Natural killer cell (primary cell): ENCODE data around the gene SLX9. TPM values are rescaled to one million over a fixed set of nuclear protein-coding genes. Genes with fewer than 3 reads are reported as not detected.

Experiments used
- ATAC-seq, 3 donors: fragments of 150-1000 bp in 2 of 3; fragments of 200-7000 bp in 1 of 3; cut with Tn5 transposase; 1 replicate in 1 of 3; 2 replicates in 2 of 3; pipeline ENCODE4 v1.10.0; 2021; ENCODE audit warnings: mild to moderate bottlenecking in 2 of 3, moderate library complexity in 2 of 3
- DNase-seq, 2 donors: peaks; one replicate each; pipeline versions ENCODE4 v3.0.0 to v3.0.0-alpha.2; 2013 to 2021; ENCODE audit warnings: mixed read lengths in 1 of 2
- H3K27ac ChIP-seq: one replicate; pipeline ENCODE4 v1.5.1; 2013; ENCODE audit warnings: mild to moderate bottlenecking, low read length
- H3K27me3 ChIP-seq: one replicate; pipeline ENCODE4 v1.6.1; 2013; ENCODE audit warnings: low read length; ENCODE audit not compliant: control insufficient read depth, insufficient read depth
- H3K36me3 ChIP-seq: one replicate; pipeline ENCODE4 v1.6.1; 2013; ENCODE audit warnings: low read length; ENCODE audit not compliant: control insufficient read depth, insufficient read depth
- H3K4me1 ChIP-seq: one replicate; pipeline ENCODE4 v1.6.1; 2013; ENCODE audit warnings: low read length; ENCODE audit not compliant: control insufficient read depth, insufficient read depth
- H3K4me3 ChIP-seq: one replicate; pipeline ENCODE4 v1.5.1; 2013; ENCODE audit warnings: low read length
- H3K9me3 ChIP-seq: one replicate; pipeline ENCODE4 v1.6.1; 2013; ENCODE audit warnings: low read length; ENCODE audit not compliant: control insufficient read depth, insufficient read depth
- H3K27ac Mint-ChIP-seq, 2 donors: one replicate each; pipeline ENCODE4 v1.8.0; 2022; ENCODE audit warnings: mild to moderate bottlenecking in 2 of 2, mixed read lengths in 2 of 2, moderate library complexity in 1 of 2
- H3K27me3 Mint-ChIP-seq, 2 donors: one replicate each; pipeline ENCODE4 v1.8.0; 2022; ENCODE audit warnings: low read depth in 2 of 2, mixed read lengths in 2 of 2
- H3K36me3 Mint-ChIP-seq: one replicate; pipeline ENCODE4 v1.8.0; 2022; ENCODE audit warnings: mixed read lengths
- H3K4me1 Mint-ChIP-seq, 2 donors: one replicate each; pipeline ENCODE4 v1.8.0; 2022; ENCODE audit warnings: mixed read lengths in 2 of 2
- H3K4me3 Mint-ChIP-seq: one replicate; pipeline ENCODE4 v1.8.0; 2022; ENCODE audit warnings: mild to moderate bottlenecking, moderate library complexity, mixed read lengths
- H3K9me3 Mint-ChIP-seq, 2 donors: one replicate each; pipeline ENCODE4 v1.8.0; 2022; ENCODE audit warnings: mixed read lengths in 2 of 2
- CTCF ChIP-seq: fragments of 200-600 bp; IDR thresholded peaks from one replicate; pipeline ENCODE4 v1.8.0; 2022; ENCODE audit warnings: antibody characterized with exemption
- WGBS: methylation state at CpG from one replicate; pipeline ENCODE4 v1.1.7; 2013; ENCODE audit warnings: missing lambda C conversion rate; ENCODE audit not compliant: insufficient coverage; 5-methylcytosine and 5-hydroxymethylcytosine counted together
- intact Hi-C: fragments of 100-400 bp; cut with micrococcal nuclease; formaldehyde crosslinking; loops from one replicate; pipeline ENCODE4 v1.14.2; 2022
- total RNA-seq, 4 donors: library from RNA; stranded (reverse); fragments of 120-200 nt in 1 of 4; gene quantifications; one replicate each; pipeline versions ENCODE4 v1.2.3 to v1.2.4, GENCODE V29; 2013 to 2022

SLX9 gene
- total RNA-seq, 3 donors from 2014 or later (not counting 1 experiment from before 2014, with no cell fraction given) = 12.8 to 22.9 (median 20.0) TPM

GRCh38 chr21:44929242-44929798 lies 10.5 kb upstream of the SLX9 start:
- ATAC-seq (no peak), DNase-seq (no peak)
- Mint-ChIP-seq H3K36me3 (no peaks in the 10 kb centered on the region), H3K4me1 (peaks cover 70 to 77% of the 10 kb centered on the region in 2 donors), H3K27me3 (no peaks in the 10 kb centered on the region), H3K27ac (peak overlapping the region; percentile 92 to 98), H3K9me3 (no peaks in the 10 kb centered on the region), H3K4me3 (peak overlapping the region; percentile 87)
- WGBS = 81% methylated on average over 6 of the region's 6 CpGs
- TF ChIP-seq CTCF = no peak
- Histone ChIP-seq H3K4me3 (no peak overlapping the region), H3K4me1 (peaks cover 88% of the 10 kb centered on the region), H3K27ac (peak overlapping the region; percentile 76), H3K36me3 (no peaks in the 10 kb centered on the region), H3K9me3 (no peaks in the 10 kb centered on the region), H3K27me3 (no peaks in the 10 kb centered on the region)
- intact Hi-C loops = loop anchor here (5.0 to 10.0 kb wide), 2 partner anchors 148 to 555 kb away; no protein-coding TSS in a partner anchor

GRCh38 chr21:44929799-44930542 lies 9.9 kb upstream of the SLX9 start:
- WGBS = 56% methylated on average over 9 of the region's 9 CpGs
- Histone ChIP-seq H3K36me3 (no peaks in the 10 kb centered on the region), H3K27ac (peak overlapping the region; percentile 76), H3K9me3 (no peaks in the 10 kb centered on the region), H3K4me1 (peaks cover 83% of the 10 kb centered on the region), H3K27me3 (no peaks in the 10 kb centered on the region), H3K4me3 (no peak overlapping the region)
- Mint-ChIP-seq H3K9me3 (no peaks in the 10 kb centered on the region), H3K27me3 (no peaks in the 10 kb centered on the region), H3K4me1 (peaks cover 64 to 71% of the 10 kb centered on the region in 2 donors), H3K27ac (peak overlapping the region; percentile 92 to 98), H3K36me3 (no peaks in the 10 kb centered on the region), H3K4me3 (peak overlapping the region; percentile 87)
- no peak for TF ChIP-seq CTCF
- DNase-seq (no peak), ATAC-seq (no peak)
- intact Hi-C loops = loop anchor here (2.0 to 10.0 kb wide), 4 partner anchors 15 to 555 kb away; no protein-coding TSS in a partner anchor

- no peaks in the 10 kb centered on the region for H3K36me3 ChIP-seq
- Mint-ChIP-seq H3K27ac (peak overlapping the region; percentile 92 to 98), H3K4me1 (peaks cover 58 to 65% of the 10 kb centered on the region in 2 donors), H3K4me3 (peak overlapping the region; percentile 87), H3K9me3 (no peaks in the 10 kb centered on the region), H3K36me3 (no peaks in the 10 kb centered on the region), H3K27me3 (no peaks in the 10 kb centered on the region)
- no peaks in the 10 kb centered on the region for H3K27me3 ChIP-seq
- 1% methylated on average over 12 of the region's 12 CpGs for WGBS
- H3K4me3 ChIP-seq = peak overlapping the region; percentile 55
- DNase-seq (peak; percentile 70 to 80), ATAC-seq (peak; percentile 44 to 65 (median 58))
- H3K9me3 ChIP-seq = no peaks in the 10 kb centered on the region
- no peak for TF ChIP-seq CTCF
- intact Hi-C loops = loop anchor here (2.0 to 5.0 kb wide), 2 partner anchors 16 to 418 kb away; no protein-coding TSS in a partner anchor
- H3K4me1 ChIP-seq = peaks cover 77% of the 10 kb centered on the region
- peak overlapping the region; percentile 76 for H3K27ac ChIP-seq
Observed at GRCh38 chr21:44930543-44930981, 9.3 kb upstream of the SLX9 start.
